ENCODE data around the gene RHBDL3. TPM values are rescaled to one million over a fixed set of nuclear protein-coding genes. Genes with fewer than 3 reads are reported as not detected.

RHBDL3 gene
- total and polyA plus RNA-seq, 2 donors (not counting 3 experiments of a cell fraction or from before 2014, with no cell fraction given): 0.11 to 0.20 TPM

- H3K79me2 ChIP-seq (ENCODE audit: control insufficient read depth, insufficient read depth, low read length): no peaks in the 10 kb centered on the region
- no peak overlapping the region for H3K27ac ChIP-seq (ENCODE audit: insufficient read depth, low read depth, low read length)
- no peaks in the 10 kb centered on the region for H3K9me1 ChIP-seq (replicated peaks; ENCODE audit: control insufficient read depth, extremely low read depth, insufficient read depth, low read length)
- H3K27me3 ChIP-seq (ENCODE audit: control insufficient read depth in 2 of 2, insufficient read depth in 2 of 2, low read length in 2 of 2): peaks cover 0 to 2% of the 10 kb centered on the region in 2 experiments
- H3K9ac ChIP-seq (replicated peaks; ENCODE audit: extremely low read depth, insufficient read depth, low read length): no peak overlapping the region
- ChIA-PET POLR2A (no interaction called here), CTCF (interaction anchor here (1.4 to 2.0 kb wide), 2 partner anchors 11 to 45 kb away, joined by 6 to 9 read pairs; no protein-coding TSS in a partner anchor)
- H3K4me1 ChIP-seq (ENCODE audit: control insufficient read depth, extremely low read depth, insufficient read depth, low read length): no peaks in the 10 kb centered on the region
- FAIRE-seq (no peak), DNase-seq (ENCODE audit: low read depth, low spot score) (no peak)
- BruUV-seq (replicated peaks): no TSS peak
- TF ChIP-seq POLR2A (IDR thresholded peaks at IDR 0.05; ENCODE audit: low read depth, low read length) (no peak), FOS (IDR thresholded peaks at IDR 0.05; ENCODE audit: borderline replicate concordance, insufficient read depth, low read length) (no peak), JUN (IDR thresholded peaks at IDR 0.05; ENCODE audit: borderline replicate concordance, insufficient read depth, insufficient read length, low read depth) (no peak), EZH2 (IDR thresholded peaks at IDR 0.05; ENCODE audit: borderline replicate concordance, low read depth, low read length, severe bottlenecking) (no peak), MYC (IDR thresholded peaks at IDR 0.05; ENCODE audit: low read depth, low read length) (no peak), POLR2AphosphoS5 (IDR thresholded peaks at IDR 0.05; ENCODE audit: insufficient read depth, low read depth, low read length) (no peak), GATA2 (IDR thresholded peaks at IDR 0.05; ENCODE audit: insufficient read depth, insufficient read length, low read depth, low read length) (no peak)
- TF ChIP-seq, protein P1, sequence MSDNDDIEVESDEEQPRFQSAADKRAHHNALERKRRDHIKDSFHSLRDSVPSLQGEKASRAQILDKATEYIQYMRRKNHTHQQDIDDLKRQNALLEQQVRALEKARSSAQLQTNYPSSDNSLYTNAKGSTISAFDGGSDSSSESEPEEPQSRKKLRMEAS (IDR thresholded peaks at IDR 0.05; ENCODE audit: insufficient read depth, insufficient read length): no peak
- TF ChIP-seq, protein P2, sequence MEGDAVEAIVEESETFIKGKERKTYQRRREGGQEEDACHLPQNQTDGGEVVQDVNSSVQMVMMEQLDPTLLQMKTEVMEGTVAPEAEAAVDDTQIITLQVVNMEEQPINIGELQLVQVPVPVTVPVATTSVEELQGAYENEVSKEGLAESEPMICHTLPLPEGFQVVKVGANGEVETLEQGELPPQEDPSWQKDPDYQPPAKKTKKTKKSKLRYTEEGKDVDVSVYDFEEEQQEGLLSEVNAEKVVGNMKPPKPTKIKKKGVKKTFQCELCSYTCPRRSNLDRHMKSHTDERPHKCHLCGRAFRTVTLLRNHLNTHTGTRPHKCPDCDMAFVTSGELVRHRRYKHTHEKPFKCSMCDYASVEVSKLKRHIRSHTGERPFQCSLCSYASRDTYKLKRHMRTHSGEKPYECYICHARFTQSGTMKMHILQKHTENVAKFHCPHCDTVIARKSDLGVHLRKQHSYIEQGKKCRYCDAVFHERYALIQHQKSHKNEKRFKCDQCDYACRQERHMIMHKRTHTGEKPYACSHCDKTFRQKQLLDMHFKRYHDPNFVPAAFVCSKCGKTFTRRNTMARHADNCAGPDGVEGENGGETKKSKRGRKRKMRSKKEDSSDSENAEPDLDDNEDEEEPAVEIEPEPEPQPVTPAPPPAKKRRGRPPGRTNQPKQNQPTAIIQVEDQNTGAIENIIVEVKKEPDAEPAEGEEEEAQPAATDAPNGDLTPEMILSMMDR (IDR thresholded peaks at IDR 0.05; ENCODE audit: extremely low read depth in 1 of 2, insufficient read depth in 1 of 2, low read depth in 1 of 2, low read length in 2 of 2): no peak
- no peaks in the 10 kb centered on the region for H3K9me3 ChIP-seq (replicated peaks; ENCODE audit: control insufficient read depth, insufficient read depth, low read length)
- H4K20me1 ChIP-seq (replicated peaks; ENCODE audit: control insufficient read depth, extremely low read depth, insufficient read depth, low read length): no peaks in the 10 kb centered on the region
- no peak overlapping the region for H3K4me2 ChIP-seq (ENCODE audit: insufficient read depth, low read length)
- no peaks in the 10 kb centered on the region for H3K36me3 ChIP-seq (ENCODE audit: control insufficient read depth in 2 of 2, extremely low read depth in 1 of 2, insufficient read depth in 2 of 2, low read length in 2 of 2)
- no peak overlapping the region for H2AFZ ChIP-seq (ENCODE audit: low read depth, low read length)
- dilution Hi-C loops (cut with MboI; ENCODE audit: extremely low pct_ligation_motif_present, low sequenced_read_pairs) (no loop called here), intact Hi-C loops (cut with micrococcal nuclease) (no loop called here)
- no peak overlapping the region for H3K4me3 ChIP-seq (replicated peaks in 1 of 3; ENCODE audit: insufficient read depth in 1 of 3, low read depth in 1 of 3, low read length in 3 of 3)
These were observed 31.8 kb downstream of the RHBDL3 start for GRCh38 chr17:32297424-32297823.

Data from endothelial cell of umbilical vein (primary cell).